Panc1 (cell line): ENCODE measurements around the gene DDI2. TPM values are rescaled to one million over a fixed set of nuclear protein-coding genes. Genes with fewer than 3 reads are reported as not detected.

ENCODE experiments used
- ATAC-seq: fragments of 200-7000 bp; cut with Tn5 transposase; 2 replicates; pipeline ENCODE4 v1.9.1; 2020; ENCODE audit warnings: mild to moderate bottlenecking, moderate library complexity
- BruUV-seq: library from RNA; stranded (reverse); fragments of 400-500 nt; replicated peaks from 2 replicates; lab custom pipeline; 2021; lab: Mats Ljungman, UMichigan
- CTCF ChIA-PET: fragments of 300-600 bp; sonication (Branson Sonifier 250); formaldehyde crosslinking; loops from one replicate; lab custom pipeline; 2022; ENCODE audit warnings: antibody characterized with exemption; lab: Charles Lee
- POLR2A ChIA-PET: fragments of 300-600 bp; sonication (Branson Sonifier 250); formaldehyde crosslinking; loops from one replicate; lab custom pipeline; 2022; ENCODE audit warnings: antibody characterized with exemption; lab: Charles Lee
- DNase-seq: peaks from one replicate; pipeline ENCODE4 v3.0.0-alpha.2; 2010; ENCODE audit warnings: low read depth, low spot score
- H3K27ac ChIP-seq: 2 replicates; pipeline ENCODE4 v1.5.1; 2011; ENCODE audit warnings: mild to moderate bottlenecking, low read length, inconsistent platforms
- H3K27me3 ChIP-seq: fragments of 200-500 bp; sonication (Bioruptor generic); 2 replicates; pipeline ENCODE4 v1.6.0; 2014; ENCODE audit warnings: low read length, inconsistent platforms; ENCODE audit not compliant: control insufficient read depth, insufficient read depth
- H3K36me3 ChIP-seq: fragments of 200-500 bp; sonication (Bioruptor generic); 2 replicates; pipeline ENCODE4 v1.5.1; 2014; ENCODE audit warnings: inconsistent platforms, mild to moderate bottlenecking, low read length, moderate library complexity; ENCODE audit not compliant: control insufficient read depth, insufficient read depth
- H3K4me1 ChIP-seq: 2 replicates; pipeline ENCODE4 v1.5.1; 2011; ENCODE audit warnings: inconsistent platforms, mild to moderate bottlenecking, low read length, moderate library complexity; ENCODE audit not compliant: control insufficient read depth, insufficient read depth
- H3K4me3 ChIP-seq, 2 experiments: 2 replicates each; pipeline ENCODE4 v1.5.1; 2011 to 2012; ENCODE audit warnings: low read depth in 2 of 2, low read length in 2 of 2, mild to moderate bottlenecking in 2 of 2, inconsistent platforms in 1 of 2, moderate library complexity in 1 of 2
- H3K9me3 ChIP-seq: fragments of 200-500 bp; sonication (Bioruptor generic); 2 replicates; pipeline ENCODE4 v1.5.1; 2014; ENCODE audit warnings: low read depth, mild to moderate bottlenecking, inconsistent platforms, low read length, moderate library complexity; ENCODE audit not compliant: control insufficient read depth, insufficient read depth
- CTCF ChIP-seq: fragments of 450-650 bp; IDR thresholded peaks from 2 replicates; pipeline ENCODE4 v1.5.1; 2017; ENCODE audit warnings: mild to moderate bottlenecking
- POLR2AphosphoS5 ChIP-seq: IDR thresholded peaks from 2 replicates; pipeline ENCODE4 v1.6.1; 2012; ENCODE audit warnings: mild to moderate bottlenecking, low read depth, low read length, moderate library complexity
- REST ChIP-seq, 2 experiments: IDR thresholded peaks; 2 replicates each; pipeline ENCODE4 v1.6.1; 2011 to 2012; ENCODE audit warnings: low read depth in 2 of 2, control low read depth in 1 of 2, low read length in 1 of 2, mild to moderate bottlenecking in 1 of 2, moderate library complexity in 1 of 2; ENCODE audit not compliant: insufficient read depth in 1 of 2
- SIN3A ChIP-seq: IDR thresholded peaks from 2 replicates; pipeline ENCODE4 v1.6.1; 2012; ENCODE audit warnings: low read depth, mild to moderate bottlenecking, low read length, moderate library complexity, borderline replicate concordance; ENCODE audit not compliant: insufficient read depth
- TCF7L2 ChIP-seq: IDR thresholded peaks from 2 replicates; pipeline ENCODE4 v1.6.1; 2011; ENCODE audit warnings: mild to moderate bottlenecking, low read depth, low read length, inconsistent platforms
- in situ Hi-C: cut with HindIII; loops from 2 replicates; pipeline ENCODE4 v1.10.0; 2016; ENCODE audit warnings: low sequenced_read_pairs, low pct_unique_long_range_greater_than_20kb
- intact Hi-C: fragments of 100-400 bp; cut with micrococcal nuclease; formaldehyde crosslinking; loops from one replicate; pipeline ENCODE4 v1.10.0; 2022; ENCODE audit not compliant: unreplicated experiment
- total RNA-seq: library from RNA; stranded (reverse); gene quantifications from one replicate; pipeline ENCODE4 v1.2.1, GENCODE V29; 2021; ENCODE audit not compliant: unreplicated experiment

The DDI2 gene
- total RNA-seq, 1 experiment from 2014 or later: 27.7 TPM

- no peak for TF ChIP-seq CTCF
- no peak for TF ChIP-seq POLR2AphosphoS5
- no peak for TF ChIP-seq SIN3A
- TF ChIP-seq REST (IDR thresholded peaks at IDR 0.05; ENCODE audit: insufficient read depth in 1 of 2, low read depth in 2 of 2, low read length in 1 of 2): no peak
- no peak for TF ChIP-seq TCF7L2
- H3K9me3 ChIP-seq: no peaks in the 10 kb centered on the region
- H3K4me1 ChIP-seq: no peaks in the 10 kb centered on the region
- H3K27ac ChIP-seq: no peak overlapping the region
- DNase-seq (no peak), ATAC-seq (no peak)
- intact Hi-C loops: no loop called here
- in situ Hi-C loops: no loop called here
- POLR2A ChIA-PET: no interaction called here
- CTCF ChIA-PET: no interaction called here
- H3K36me3 ChIP-seq: no peaks in the 10 kb centered on the region
- no TSS peak for BruUV-seq
- H3K27me3 ChIP-seq: no peaks in the 10 kb centered on the region
- no peak overlapping the region for H3K4me3 ChIP-seq
These were observed 25.0 kb upstream of the DDI2 start for GRCh38 chr1:15592285-15592684.

- Histone ChIP-seq H3K27me3 (no peaks in the 10 kb centered on the region), H3K36me3 (no peaks in the 10 kb centered on the region), H3K4me3 (no peak overlapping the region), H3K4me1 (no peaks in the 10 kb centered on the region), H3K27ac (no peak overlapping the region), H3K9me3 (no peaks in the 10 kb centered on the region)
- POLR2A ChIA-PET: interaction anchor here (0.6 kb wide), 6 partner anchors 13 to 391 kb away, joined by 3 to 12 read pairs (median 6); partner anchors contain the start of gene SPEN
- in situ Hi-C loops: no loop called here
- TF ChIP-seq TCF7L2: no peak
- TF ChIP-seq POLR2AphosphoS5: no peak
- no peak for TF ChIP-seq SIN3A
- TF ChIP-seq REST (IDR thresholded peaks at IDR 0.05; ENCODE audit: insufficient read depth in 1 of 2, low read depth in 2 of 2, low read length in 1 of 2): no peak
- no peak for TF ChIP-seq CTCF
- no TSS peak for BruUV-seq
- DNase-seq (no peak), ATAC-seq (no peak)
- CTCF ChIA-PET: interaction anchor here (0.6 to 0.7 kb wide), 4 partner anchors 26 to 205 kb away, joined by 4 to 9 read pairs (median 5); no protein-coding TSS in a partner anchor
- intact Hi-C loops: no loop called here
These were observed 21.2 kb upstream of the DDI2 start for GRCh38 chr1:15595809-15596617.
